Hepatocyte (in vitro differentiated cells): Measurements from ENCODE around the gene GRAP2. TPM values are rescaled to one million over a fixed set of nuclear protein-coding genes. Genes with fewer than 3 reads are reported as not detected.

Experiments used
- DNase-seq: peaks from one replicate; pipeline ENCODE4 v3.0.0-alpha.2; 2016; ENCODE audit warnings: low spot score
- H2AFZ ChIP-seq: fragments of 200-600 bp; sonication (generic); 2 replicates; pipeline ENCODE4 v1.6.0; 2016; ENCODE audit warnings: antibody characterized with exemption, mild to moderate bottlenecking
- H3K27ac ChIP-seq: fragments of 200-600 bp; sonication (generic); 2 replicates; pipeline ENCODE4 v1.5.1; 2016; ENCODE audit warnings: mild to moderate bottlenecking
- H3K27me3 ChIP-seq: fragments of 200-600 bp; sonication (generic); 2 replicates; pipeline ENCODE4 v1.6.1; 2016
- H3K36me3 ChIP-seq: fragments of 200-600 bp; sonication (generic); replicated peaks from 2 replicates; pipeline ENCODE4 v1.5.1; 2016; ENCODE audit warnings: low read depth; ENCODE audit not compliant: insufficient read depth
- H3K4me1 ChIP-seq: fragments of 200-600 bp; sonication (generic); 2 replicates; pipeline ENCODE4 v1.5.1; 2016; ENCODE audit warnings: mild to moderate bottlenecking, moderate library complexity; ENCODE audit not compliant: insufficient read depth
- H3K4me2 ChIP-seq: fragments of 200-600 bp; sonication (generic); 2 replicates; pipeline ENCODE4 v1.6.0; 2016
- H3K4me3 ChIP-seq: fragments of 200-600 bp; sonication (generic); 2 replicates; pipeline ENCODE4 v1.5.1; 2016; ENCODE audit warnings: mild to moderate bottlenecking
- H3K79me2 ChIP-seq: fragments of 200-600 bp; sonication (generic); 2 replicates; pipeline ENCODE4 v1.6.0; 2017; ENCODE audit warnings: mild to moderate bottlenecking
- H3K9me2 ChIP-seq: fragments of 200-600 bp; sonication (generic); replicated peaks from 2 replicates; pipeline ENCODE4 v1.6.0; 2017; ENCODE audit warnings: mild to moderate bottlenecking; ENCODE audit not compliant: insufficient read depth
- H3K9me3 ChIP-seq: fragments of 200-600 bp; sonication (generic); 2 replicates; pipeline ENCODE4 v1.5.1; 2016; ENCODE audit warnings: low read depth, mild to moderate bottlenecking
- H4K20me1 ChIP-seq: fragments of 200-600 bp; sonication (generic); 2 replicates; pipeline ENCODE4 v1.6.0; 2016; ENCODE audit warnings: mild to moderate bottlenecking; ENCODE audit not compliant: insufficient read depth, poor library complexity, severe bottlenecking
- EZH2 ChIP-seq: fragments of 200-600 bp; sonication (generic); IDR thresholded peaks from 2 replicates; pipeline ENCODE4 v1.6.1; 2016; ENCODE audit warnings: antibody characterized with exemption, mild to moderate bottlenecking, borderline replicate concordance
- EZH2phosphoT487 ChIP-seq: fragments of 200-600 bp; sonication (generic); IDR thresholded peaks from one replicate; pipeline ENCODE4 v1.6.1; 2018; ENCODE audit warnings: antibody characterized with exemption, mild to moderate bottlenecking, low read depth, moderate library complexity; ENCODE audit not compliant: unreplicated experiment, severe bottlenecking
- WGBS: methylation state at CpG from one replicate; pipeline ENCODE4 v1.1.6; 2016; ENCODE audit warnings: low lambda C conversion rate; ENCODE audit errors: missing lambda C conversion rate; 5-methylcytosine and 5-hydroxymethylcytosine counted together
- polyA plus RNA-seq: library from polyadenylated mRNA; unstranded; fragments of >200 nt; fragmentation: Nextera tagmentation; extraction: Ambion mirVana; gene quantifications from 2 replicates; pipeline ENCODE4 v1.2.1, GENCODE V29; 2016
- total RNA-seq: library from RNA; depleted of rRNA; stranded (reverse); fragments of >200 nt; gene quantifications from 2 replicates; pipeline ENCODE4 v1.2.3, GENCODE V29; 2014
- TF ChIP-seq, protein P1 (sequence below): fragments of 200-600 bp; sonication (generic); IDR thresholded peaks from 2 replicates; pipeline ENCODE4 v1.5.1; 2016; ENCODE audit warnings: antibody characterized with exemption, mild to moderate bottlenecking; ENCODE audit not compliant: poor library complexity

Gene GRAP2
- total and polyA plus RNA-seq, 2 experiments from 2014 or later = 0.51 TPM; not detected in 1

GRCh38 chr22:39939830-39940229, 38.9 kb downstream of the GRAP2 start:
- Histone ChIP-seq H2AFZ (no peak overlapping the region), H3K4me3 (no peak overlapping the region), H3K4me2 (no peak overlapping the region), H3K27ac (no peak overlapping the region), H3K79me2 (no peaks in the 10 kb centered on the region), H3K9me2 (no peaks in the 10 kb centered on the region), H3K4me1 (no peaks in the 10 kb centered on the region), H3K36me3 (no peaks in the 10 kb centered on the region), H4K20me1 (no peaks in the 10 kb centered on the region), H3K9me3 (no peaks in the 10 kb centered on the region), H3K27me3 (peaks cover 23% of the 10 kb centered on the region)
- no peak for DNase-seq
- WGBS = 95% methylated on average over 3 of the region's 3 CpGs
- TF ChIP-seq EZH2 (no peak), EZH2phosphoT487 (no peak)

DNA sequence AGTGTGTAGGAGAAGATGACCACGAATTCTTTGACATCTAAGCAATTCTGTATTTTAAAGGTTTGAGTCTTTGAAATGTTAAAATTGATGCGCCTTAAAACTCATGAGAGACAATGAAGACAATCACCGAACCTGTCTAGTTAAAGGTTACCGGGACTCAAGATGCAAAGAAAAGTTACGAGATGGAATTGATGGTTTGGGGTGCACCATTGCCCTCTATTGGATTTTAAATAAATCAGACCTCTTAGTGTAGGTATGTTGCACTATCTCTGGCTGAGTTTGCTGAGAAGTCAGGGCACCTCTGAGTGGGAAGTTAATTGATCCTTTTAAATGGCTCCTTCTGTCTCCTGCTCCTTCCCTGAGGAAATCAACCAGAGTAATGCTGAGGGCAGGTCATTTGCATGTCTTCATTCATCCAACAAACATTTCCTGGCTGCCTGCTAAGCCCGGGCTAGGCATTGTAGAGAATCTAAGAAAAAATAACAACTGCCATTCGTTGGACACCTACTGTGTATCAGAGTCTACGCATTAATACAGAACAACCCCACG, 39.9 kb downstream of the GRAP2 start:
- no peaks in the 10 kb centered on the region for H4K20me1 ChIP-seq
- no peaks in the 10 kb centered on the region for H3K79me2 ChIP-seq
- no peak for DNase-seq
- no peak overlapping the region for H3K4me2 ChIP-seq
- no peaks in the 10 kb centered on the region for H3K4me1 ChIP-seq
- no peak overlapping the region for H2AFZ ChIP-seq
- H3K4me3 ChIP-seq = no peak overlapping the region
- no peaks in the 10 kb centered on the region for H3K9me3 ChIP-seq
- H3K36me3 ChIP-seq = no peaks in the 10 kb centered on the region
- no peak overlapping the region for H3K27ac ChIP-seq
- H3K9me2 ChIP-seq = no peaks in the 10 kb centered on the region
- 62% methylated on average over 9 of the region's 9 CpGs for WGBS
- TF ChIP-seq EZH2phosphoT487 (no peak), EZH2 (no peak)
- TF ChIP-seq, protein P1, sequence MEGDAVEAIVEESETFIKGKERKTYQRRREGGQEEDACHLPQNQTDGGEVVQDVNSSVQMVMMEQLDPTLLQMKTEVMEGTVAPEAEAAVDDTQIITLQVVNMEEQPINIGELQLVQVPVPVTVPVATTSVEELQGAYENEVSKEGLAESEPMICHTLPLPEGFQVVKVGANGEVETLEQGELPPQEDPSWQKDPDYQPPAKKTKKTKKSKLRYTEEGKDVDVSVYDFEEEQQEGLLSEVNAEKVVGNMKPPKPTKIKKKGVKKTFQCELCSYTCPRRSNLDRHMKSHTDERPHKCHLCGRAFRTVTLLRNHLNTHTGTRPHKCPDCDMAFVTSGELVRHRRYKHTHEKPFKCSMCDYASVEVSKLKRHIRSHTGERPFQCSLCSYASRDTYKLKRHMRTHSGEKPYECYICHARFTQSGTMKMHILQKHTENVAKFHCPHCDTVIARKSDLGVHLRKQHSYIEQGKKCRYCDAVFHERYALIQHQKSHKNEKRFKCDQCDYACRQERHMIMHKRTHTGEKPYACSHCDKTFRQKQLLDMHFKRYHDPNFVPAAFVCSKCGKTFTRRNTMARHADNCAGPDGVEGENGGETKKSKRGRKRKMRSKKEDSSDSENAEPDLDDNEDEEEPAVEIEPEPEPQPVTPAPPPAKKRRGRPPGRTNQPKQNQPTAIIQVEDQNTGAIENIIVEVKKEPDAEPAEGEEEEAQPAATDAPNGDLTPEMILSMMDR = no peak
- H3K27me3 ChIP-seq = peaks cover 14% of the 10 kb centered on the region

- H3K79me2 ChIP-seq = no peaks in the 10 kb centered on the region
- no peak overlapping the region for H3K4me2 ChIP-seq
- whole genome bisulfite sequencing = 64% methylated on average over 2 of the region's 2 CpGs
- TF ChIP-seq, protein P1 = no peak
- no peak for TF ChIP-seq EZH2phosphoT487
- no peak for TF ChIP-seq EZH2
- no peaks in the 10 kb centered on the region for H3K9me3 ChIP-seq
- H3K36me3 ChIP-seq = no peaks in the 10 kb centered on the region
- DNase-seq = no peak
- H3K27me3 ChIP-seq = peaks cover 7% of the 10 kb centered on the region
- H3K4me1 ChIP-seq = peaks cover 3% of the 10 kb centered on the region
- no peak overlapping the region for H2AFZ ChIP-seq
- H3K4me3 ChIP-seq = no peak overlapping the region
- no peaks in the 10 kb centered on the region for H4K20me1 ChIP-seq
- H3K27ac ChIP-seq = no peak overlapping the region
- no peaks in the 10 kb centered on the region for H3K9me2 ChIP-seq
These were observed 40.7 kb downstream of the GRAP2 start for GRCh38 chr22:39941601-39942000.

DNA sequence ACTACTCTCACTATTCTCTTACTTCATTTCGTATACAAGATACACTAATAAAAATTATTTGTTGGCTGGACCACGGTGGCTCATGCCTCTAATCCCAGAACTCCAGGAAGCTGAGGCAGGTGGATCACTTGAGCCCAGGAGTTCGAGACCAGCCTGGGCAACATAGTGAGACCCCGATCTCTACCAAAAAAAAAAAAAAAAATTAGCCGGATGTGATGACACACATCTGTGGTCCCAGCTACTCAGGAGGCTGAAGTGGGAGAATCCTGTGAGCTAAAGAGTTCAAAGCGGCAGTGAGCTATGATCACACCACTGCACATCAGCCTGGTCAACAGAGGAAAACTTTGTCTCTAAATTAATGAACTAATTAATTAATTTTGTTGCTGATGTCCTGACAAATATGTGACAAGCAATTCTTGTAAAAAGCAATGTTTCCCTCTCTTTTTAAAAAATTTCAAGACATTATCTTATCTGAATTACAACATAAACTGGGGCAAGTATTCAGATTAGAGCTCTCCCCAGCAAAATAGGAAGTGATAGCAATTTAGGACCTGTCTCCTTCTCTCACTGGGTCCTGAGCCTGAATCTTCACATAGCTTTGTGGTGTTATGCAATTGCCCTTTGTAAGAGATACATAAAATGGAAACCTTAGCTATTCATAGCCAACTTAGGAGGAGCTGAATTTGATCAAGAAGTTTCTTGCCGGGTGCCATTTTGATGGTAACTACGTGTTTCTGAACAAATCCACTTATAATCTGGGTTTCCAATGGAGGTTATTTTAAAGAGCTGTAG, 41.8 kb downstream of the GRAP2 start:
- WGBS = 87% methylated on average over 8 of the region's 8 CpGs
- H3K79me2 ChIP-seq = no peaks in the 10 kb centered on the region
- H2AFZ ChIP-seq = no peak overlapping the region
- DNase-seq = no peak
- H3K27ac ChIP-seq = no peak overlapping the region
- peaks cover 8% of the 10 kb centered on the region for H3K4me1 ChIP-seq
- H3K9me2 ChIP-seq = no peaks in the 10 kb centered on the region
- no peaks in the 10 kb centered on the region for H3K36me3 ChIP-seq
- H3K9me3 ChIP-seq = no peaks in the 10 kb centered on the region
- no peaks in the 10 kb centered on the region for H4K20me1 ChIP-seq
- no peak overlapping the region for H3K4me2 ChIP-seq
- no peaks in the 10 kb centered on the region for H3K27me3 ChIP-seq
- TF ChIP-seq EZH2 (no peak), EZH2phosphoT487 (no peak)
- TF ChIP-seq, protein P1 = no peak
- H3K4me3 ChIP-seq = no peak overlapping the region
